OCI-LY3 (cell line): ENCODE measurements around the gene NOP14.

Experiments
- H2AFZ ChIP-seq: fragments of 200-600, 300-600 bp; shearing (Covaris generic); 2 replicates; pipeline ENCODE4 v1.6.0; 2014; ENCODE audit warnings: antibody characterized with exemption, low read depth, low read length
- H3K27ac ChIP-seq: fragments of 200-600, 300-600 bp; sonication (generic); 2 replicates; pipeline ENCODE4 v1.5.1; 2014; ENCODE audit warnings: mild to moderate bottlenecking, low read length, moderate library complexity, mixed read lengths
- H3K27me3 ChIP-seq: fragments of 200-600, 300-600 bp; sonication (generic); 2 replicates; pipeline ENCODE4 v1.6.1; 2014; ENCODE audit warnings: low read depth, low read length, mixed read lengths
- H3K36me3 ChIP-seq: fragments of 200-600, 300-600 bp; sonication (generic); replicated peaks from 2 replicates; pipeline ENCODE3; 2014; ENCODE audit warnings: low read depth, low read length, mixed read lengths
- H3K4me1 ChIP-seq: fragments of 300-600, 200-600 bp; sonication (generic); 2 replicates; pipeline ENCODE4 v1.6.1; 2014; ENCODE audit warnings: low read length, mixed read lengths
- H3K4me2 ChIP-seq: fragments of 200-600, 300-600 bp; sonication (generic); 2 replicates; pipeline ENCODE4 v1.6.1; 2014; ENCODE audit warnings: low read length, mixed read lengths
- H3K4me3 ChIP-seq: fragments of 300-600, 200-600 bp; sonication (generic); 2 replicates; pipeline ENCODE4 v1.5.1; 2014; ENCODE audit warnings: antibody characterized with exemption, mild to moderate bottlenecking, low read length, moderate library complexity
- H3K79me2 ChIP-seq: fragments of 300-600, 200-600 bp; shearing (Covaris generic); 2 replicates; pipeline ENCODE4 v1.6.1; 2014; ENCODE audit warnings: mild to moderate bottlenecking, low read length, mixed read lengths
- H3K9ac ChIP-seq: fragments of 300-600, 200-600 bp; shearing (Covaris generic); 2 replicates; pipeline ENCODE4 v1.6.0; 2014; ENCODE audit warnings: mild to moderate bottlenecking, low read length, moderate library complexity
- H3K9me3 ChIP-seq: fragments of 200-600, 300-600 bp; shearing (Covaris generic); 2 replicates; pipeline ENCODE4 v1.6.1; 2014; ENCODE audit warnings: low read length, mixed read lengths; ENCODE audit not compliant: insufficient read depth
- H4K20me1 ChIP-seq: fragments of 200-600, 300-600 bp; sonication (generic); 2 replicates; pipeline ENCODE4 v1.6.1; 2016; ENCODE audit warnings: low read length, mixed read lengths; ENCODE audit not compliant: insufficient read depth
- CTCF ChIP-seq: fragments of 200-600, 300-600 bp; sonication (generic); IDR thresholded peaks from 2 replicates; pipeline ENCODE4 v1.5.1; 2014; ENCODE audit warnings: antibody characterized with exemption, low read length, low read depth
- EZH2phosphoT487 ChIP-seq: fragments of 200-600 bp; shearing (Covaris generic); IDR thresholded peaks from 2 replicates; pipeline ENCODE4 v1.6.1; 2018; ENCODE audit warnings: antibody characterized with exemption, mixed run types, low read depth

Gene NOP14

GRCh38 chr4:2901186-2901585 is 62.0 kb downstream of the NOP14 start:
- Histone ChIP-seq H3K4me3 (no peak overlapping the region), H3K9ac (no peak overlapping the region), H3K27ac (no peak overlapping the region), H3K79me2 (no peaks in the 10 kb centered on the region), H3K4me2 (no peak overlapping the region), H4K20me1 (no peaks in the 10 kb centered on the region), H3K36me3 (peaks cover 56% of the 10 kb centered on the region), H3K9me3 (no peaks in the 10 kb centered on the region), H2AFZ (no peak overlapping the region), H3K27me3 (no peaks in the 10 kb centered on the region), H3K4me1 (no peaks in the 10 kb centered on the region)
- TF ChIP-seq CTCF (no peak), EZH2phosphoT487 (no peak)

GRCh38 chr4:2900741-2901140 is 62.5 kb downstream of the NOP14 start:
- no peaks in the 10 kb centered on the region for H3K79me2 ChIP-seq
- no peaks in the 10 kb centered on the region for H3K27me3 ChIP-seq
- no peak overlapping the region for H3K4me3 ChIP-seq
- H3K4me2 ChIP-seq: no peak overlapping the region
- no peak overlapping the region for H2AFZ ChIP-seq
- no peak for TF ChIP-seq EZH2phosphoT487
- no peak for TF ChIP-seq CTCF
- no peak overlapping the region for H3K27ac ChIP-seq
- H4K20me1 ChIP-seq: no peaks in the 10 kb centered on the region
- no peaks in the 10 kb centered on the region for H3K9me3 ChIP-seq
- H3K9ac ChIP-seq: no peak overlapping the region
- no peaks in the 10 kb centered on the region for H3K4me1 ChIP-seq
- peaks cover 55% of the 10 kb centered on the region for H3K36me3 ChIP-seq

GRCh38 chr4:2898001-2898400 is 65.2 kb downstream of the NOP14 start:
- Histone ChIP-seq H4K20me1 (no peaks in the 10 kb centered on the region), H3K79me2 (no peaks in the 10 kb centered on the region), H3K4me1 (no peaks in the 10 kb centered on the region), H3K36me3 (peaks cover 42% of the 10 kb centered on the region), H2AFZ (no peak overlapping the region), H3K27ac (no peak overlapping the region), H3K9ac (no peak overlapping the region), H3K4me2 (no peak overlapping the region), H3K4me3 (no peak overlapping the region), H3K9me3 (no peaks in the 10 kb centered on the region), H3K27me3 (no peaks in the 10 kb centered on the region)
- TF ChIP-seq EZH2phosphoT487 (no peak), CTCF (no peak)

GRCh38 chr4:2893772-2894171 is 69.4 kb downstream of the NOP14 start:
- no peak overlapping the region for H2AFZ ChIP-seq
- peaks cover 16% of the 10 kb centered on the region for H3K36me3 ChIP-seq
- H3K4me3 ChIP-seq: no peak overlapping the region
- H4K20me1 ChIP-seq: no peaks in the 10 kb centered on the region
- TF ChIP-seq EZH2phosphoT487: no peak
- TF ChIP-seq CTCF: no peak
- no peak overlapping the region for H3K9ac ChIP-seq
- H3K9me3 ChIP-seq: no peaks in the 10 kb centered on the region
- H3K4me1 ChIP-seq: no peaks in the 10 kb centered on the region
- no peak overlapping the region for H3K27ac ChIP-seq
- H3K27me3 ChIP-seq: no peaks in the 10 kb centered on the region
- H3K4me2 ChIP-seq: no peak overlapping the region
- H3K79me2 ChIP-seq: no peaks in the 10 kb centered on the region
